ENCODE results near the gene ADK. TPM values are rescaled to one million over a fixed set of nuclear protein-coding genes. Genes with fewer than 3 reads are reported as not detected.
"Not testable (repeated sequence)": the region's sequence is repeated elsewhere in the genome, so short reads cannot be mapped to it uniquely, and the experiment has no call there.

The ADK gene
- total RNA-seq, 2 experiments from 2014 or later = 56.9 to 57.5 TPM

DNA sequence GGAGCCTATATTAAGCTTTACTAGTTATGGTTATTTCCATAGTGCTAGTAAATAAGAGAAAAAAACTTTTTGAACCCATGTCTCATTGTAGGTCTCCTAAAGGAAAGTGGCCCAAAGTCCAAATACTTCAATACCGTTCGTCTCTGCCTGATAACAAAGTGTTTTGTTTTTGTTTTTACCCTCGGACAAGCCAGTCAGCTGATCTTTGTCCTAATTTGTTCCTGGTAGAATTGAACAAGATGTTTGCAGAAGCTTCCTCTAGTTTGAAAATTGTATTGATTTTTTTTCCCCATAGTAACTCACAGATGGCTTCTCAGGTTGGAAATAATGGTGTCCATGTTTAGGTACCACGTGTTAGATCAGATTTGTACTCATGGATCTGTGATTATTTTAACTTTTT, 339.5 kb downstream of the ADK start:
- POLR2A ChIA-PET = no interaction called here
- H3K27ac Mint-ChIP-seq = no peak overlapping the region
- H3K4me3 Mint-ChIP-seq = no peak overlapping the region
- TF ChIP-seq, protein P1, sequence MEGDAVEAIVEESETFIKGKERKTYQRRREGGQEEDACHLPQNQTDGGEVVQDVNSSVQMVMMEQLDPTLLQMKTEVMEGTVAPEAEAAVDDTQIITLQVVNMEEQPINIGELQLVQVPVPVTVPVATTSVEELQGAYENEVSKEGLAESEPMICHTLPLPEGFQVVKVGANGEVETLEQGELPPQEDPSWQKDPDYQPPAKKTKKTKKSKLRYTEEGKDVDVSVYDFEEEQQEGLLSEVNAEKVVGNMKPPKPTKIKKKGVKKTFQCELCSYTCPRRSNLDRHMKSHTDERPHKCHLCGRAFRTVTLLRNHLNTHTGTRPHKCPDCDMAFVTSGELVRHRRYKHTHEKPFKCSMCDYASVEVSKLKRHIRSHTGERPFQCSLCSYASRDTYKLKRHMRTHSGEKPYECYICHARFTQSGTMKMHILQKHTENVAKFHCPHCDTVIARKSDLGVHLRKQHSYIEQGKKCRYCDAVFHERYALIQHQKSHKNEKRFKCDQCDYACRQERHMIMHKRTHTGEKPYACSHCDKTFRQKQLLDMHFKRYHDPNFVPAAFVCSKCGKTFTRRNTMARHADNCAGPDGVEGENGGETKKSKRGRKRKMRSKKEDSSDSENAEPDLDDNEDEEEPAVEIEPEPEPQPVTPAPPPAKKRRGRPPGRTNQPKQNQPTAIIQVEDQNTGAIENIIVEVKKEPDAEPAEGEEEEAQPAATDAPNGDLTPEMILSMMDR (IDR thresholded peaks at IDR 0.05) = no peak
- peaks cover 7% of the 10 kb centered on the region for H3K36me3 Mint-ChIP-seq (ENCODE audit: low read depth)
- peaks cover 4% of the 10 kb centered on the region for H3K4me1 Mint-ChIP-seq (ENCODE audit: low read depth)
- DNase-seq (no peak), ATAC-seq (no peak)
- no peaks in the 10 kb centered on the region for H3K9me3 Mint-ChIP-seq
- CTCF ChIA-PET = no interaction called here
- H3K27me3 Mint-ChIP-seq = no peaks in the 10 kb centered on the region
- intact Hi-C loops (cut with micrococcal nuclease) = no loop called here

GRCh38 chr10:74491014-74491413, 340.0 kb downstream of the ADK start:
- H3K4me1 Mint-ChIP-seq (ENCODE audit: low read depth) = peaks cover 4% of the 10 kb centered on the region
- POLR2A ChIA-PET = no interaction called here

GRCh38 chr10:74496276-74496675, 345.3 kb downstream of the ADK start:
- H3K4me3 Mint-ChIP-seq; DNase-seq; ATAC-seq; intact Hi-C loops (cut with micrococcal nuclease); H3K27me3 Mint-ChIP-seq; H3K27ac Mint-ChIP-seq; CTCF ChIA-PET; POLR2A ChIA-PET: not testable (repeated sequence)
- Mint-ChIP-seq H3K4me1 (ENCODE audit: low read depth) (peaks cover 22% of the 10 kb centered on the region), H3K36me3 (ENCODE audit: low read depth) (peaks cover 35% of the 10 kb centered on the region), H3K9me3 (peaks cover 15% of the 10 kb centered on the region)

More at GRCh38 chr10:74491014-74491413, 340.0 kb downstream of the ADK start:
- TF ChIP-seq, protein P1 (IDR thresholded peaks at IDR 0.05) = no peak
- Mint-ChIP-seq H3K9me3 (peaks cover 3% of the 10 kb centered on the region), H3K4me3 (no peak overlapping the region), H3K36me3 (ENCODE audit: low read depth) (peaks cover 10% of the 10 kb centered on the region), H3K27ac (no peak overlapping the region), H3K27me3 (no peaks in the 10 kb centered on the region)
- intact Hi-C loops (cut with micrococcal nuclease) = no loop called here
- ATAC-seq (no peak), DNase-seq (no peak)
- CTCF ChIA-PET = no interaction called here

DNA sequence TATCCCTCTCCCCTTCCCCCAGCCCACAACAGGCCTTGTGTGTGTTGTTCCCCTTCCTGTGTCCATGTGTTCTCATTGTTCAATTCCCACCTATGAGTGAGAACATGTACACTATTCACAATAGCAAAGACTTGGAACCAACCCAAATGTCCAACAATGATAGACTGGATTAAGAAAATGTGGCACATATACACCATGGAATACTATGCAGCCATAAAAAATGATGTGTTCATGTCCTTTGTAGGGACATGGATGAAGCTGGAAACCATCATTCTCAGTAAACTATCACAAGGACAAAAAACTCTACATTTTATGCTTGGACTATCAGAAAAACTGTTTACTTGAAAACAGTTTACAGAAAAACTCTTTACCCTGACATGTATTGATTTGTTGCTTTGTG, 347.6 kb downstream of the ADK start:
- H3K27me3 Mint-ChIP-seq; H3K4me3 Mint-ChIP-seq; DNase-seq; CTCF ChIA-PET; intact Hi-C loops (cut with micrococcal nuclease); POLR2A ChIA-PET; ATAC-seq; H3K27ac Mint-ChIP-seq: not testable (repeated sequence)
- H3K4me1 Mint-ChIP-seq (ENCODE audit: low read depth) = peaks cover 37% of the 10 kb centered on the region
- H3K36me3 Mint-ChIP-seq (ENCODE audit: low read depth) = peaks cover 38% of the 10 kb centered on the region
- peaks cover 15% of the 10 kb centered on the region for H3K9me3 Mint-ChIP-seq

DNA sequence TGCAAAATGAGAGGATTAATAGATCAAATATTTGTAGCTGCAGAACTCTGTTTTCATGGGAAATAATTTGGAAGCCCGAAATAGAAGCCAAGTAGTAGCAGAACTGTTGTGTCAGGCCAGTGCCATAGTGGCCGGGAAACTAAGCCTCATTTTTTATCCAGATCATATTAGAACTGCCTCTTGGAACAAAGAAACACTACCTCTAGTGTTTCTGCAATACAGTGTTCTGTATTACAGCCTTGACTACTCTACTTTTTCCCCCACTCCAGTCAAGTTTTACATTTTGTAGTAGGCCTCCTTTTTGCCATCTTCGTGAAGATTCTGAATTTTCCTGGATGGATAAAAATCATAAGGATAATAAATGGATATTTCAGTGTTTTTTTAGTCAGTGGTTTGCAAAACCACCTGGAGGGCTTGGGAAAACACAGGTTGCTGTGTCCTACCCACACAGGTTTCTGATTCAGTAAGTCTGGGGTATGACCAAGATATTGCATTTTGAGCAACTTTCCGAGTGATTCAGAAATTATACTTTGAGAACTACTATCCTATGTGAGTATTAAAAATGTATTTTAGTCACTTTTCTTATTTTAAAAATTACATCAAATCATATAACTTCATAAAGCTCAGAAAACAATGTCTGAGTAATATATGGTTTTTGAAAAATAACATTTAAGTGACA, 349.1 kb downstream of the ADK start:
- TF ChIP-seq, protein P1 (IDR thresholded peaks at IDR 0.05) = no peak
- CTCF ChIA-PET = no interaction called here
- peak overlapping the region; percentile 64 for H3K27ac Mint-ChIP-seq
- peaks cover 22% of the 10 kb centered on the region for H3K9me3 Mint-ChIP-seq
- H3K4me3 Mint-ChIP-seq = no peak overlapping the region
- H3K36me3 Mint-ChIP-seq (ENCODE audit: low read depth) = peaks cover 45% of the 10 kb centered on the region
- intact Hi-C loops (cut with micrococcal nuclease) = no loop called here
- H3K4me1 Mint-ChIP-seq (ENCODE audit: low read depth) = peaks cover 45% of the 10 kb centered on the region
- ATAC-seq (peak; percentile 76), DNase-seq (no peak)
- no peaks in the 10 kb centered on the region for H3K27me3 Mint-ChIP-seq
- POLR2A ChIA-PET = no interaction called here

- CTCF ChIA-PET = no interaction called here
- Mint-ChIP-seq H3K4me1 (ENCODE audit: low read depth) (peaks cover 45% of the 10 kb centered on the region), H3K27me3 (no peaks in the 10 kb centered on the region), H3K27ac (peak overlapping the region; percentile 52), H3K36me3 (ENCODE audit: low read depth) (peaks cover 47% of the 10 kb centered on the region), H3K4me3 (no peak overlapping the region), H3K9me3 (peaks cover 25% of the 10 kb centered on the region)
- TF ChIP-seq, protein P1 (IDR thresholded peaks at IDR 0.05) = no peak
- intact Hi-C loops (cut with micrococcal nuclease) = no loop called here
- no peak for ATAC-seq
- DNase-seq = no peak
- POLR2A ChIA-PET = no interaction called here
Observed at GRCh38 chr10:74500816-74501215, 349.8 kb downstream of the ADK start.

All from activated CD8-positive, alpha-beta T cell treated with anti-CD3 and anti-CD28 coated beads for 36 hours (primary cell).